NCI-H2029 treated with DMSO at 0.1 percent for 48 hours (cell line): ENCODE data around the gene KRT77.
"Not testable (repeated sequence)": the region's sequence is repeated elsewhere in the genome, so short reads cannot be mapped to it uniquely, and the experiment has no call there.

Source experiments
- DNase-seq: peaks from one replicate; lab custom pipeline; 2025; lab: John Stamatoyannopoulos, UW

Gene KRT77

DNA sequence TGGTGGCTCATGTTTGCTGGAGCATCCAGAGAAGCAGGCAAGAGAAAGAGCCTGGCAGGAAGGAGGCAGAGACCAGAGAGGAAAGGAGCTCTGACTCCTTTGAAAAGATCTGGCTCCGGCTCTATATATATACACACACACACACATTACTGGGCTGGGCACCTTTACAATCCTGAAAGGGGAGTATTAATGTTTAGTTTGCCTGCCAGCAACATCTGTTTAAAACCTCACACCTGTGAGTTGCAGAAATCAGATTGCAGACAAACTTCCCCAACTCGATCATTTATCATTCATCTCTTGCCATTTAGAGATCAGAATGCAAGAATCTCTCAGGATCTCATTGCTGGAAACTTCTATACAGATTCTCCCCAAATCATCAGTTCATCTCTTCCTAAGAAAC is at the start of gene KRT77:
TSS of gene KRT77 (minus strand) at position 101 of the 400 bp plus-strand sequence. CDS start at position 11, 90 bp downstream.
- DNase-seq: no peak

- DNase-seq: no peak
These were observed 49.2 kb upstream of the KRT77 start for GRCh38 chr12:52752516-52752915.

GRCh38 chr12:52751795-52752194 is 48.5 kb upstream of the KRT77 start:
- DNase-seq: no peak

- not testable (repeated sequence) for DNase-seq
These were observed 47.2 kb upstream of the KRT77 start for GRCh38 chr12:52750532-52750931.

GRCh38 chr12:52749827-52750226 is 46.5 kb upstream of the KRT77 start:
- no peak for DNase-seq

DNA sequence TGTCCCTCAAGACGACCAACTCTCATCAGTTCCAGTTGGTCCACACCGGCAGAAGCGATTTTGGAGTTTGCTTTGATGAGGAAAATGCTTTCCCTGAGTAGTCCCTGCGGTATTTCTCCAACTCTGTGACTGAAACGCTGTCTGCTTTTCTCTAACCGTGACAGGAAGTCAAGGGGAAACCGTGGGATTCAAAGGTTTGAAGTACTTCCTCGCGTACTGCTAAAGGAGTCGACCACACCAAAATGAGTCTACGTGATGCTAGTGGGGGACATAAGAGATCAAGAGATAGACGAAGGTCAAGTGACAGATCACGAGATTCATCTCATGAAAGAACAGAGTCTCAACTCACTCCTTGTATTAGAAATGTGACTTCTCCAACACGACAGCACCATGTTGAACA is 45.3 kb upstream of the KRT77 start:
- no peak for DNase-seq

DNA sequence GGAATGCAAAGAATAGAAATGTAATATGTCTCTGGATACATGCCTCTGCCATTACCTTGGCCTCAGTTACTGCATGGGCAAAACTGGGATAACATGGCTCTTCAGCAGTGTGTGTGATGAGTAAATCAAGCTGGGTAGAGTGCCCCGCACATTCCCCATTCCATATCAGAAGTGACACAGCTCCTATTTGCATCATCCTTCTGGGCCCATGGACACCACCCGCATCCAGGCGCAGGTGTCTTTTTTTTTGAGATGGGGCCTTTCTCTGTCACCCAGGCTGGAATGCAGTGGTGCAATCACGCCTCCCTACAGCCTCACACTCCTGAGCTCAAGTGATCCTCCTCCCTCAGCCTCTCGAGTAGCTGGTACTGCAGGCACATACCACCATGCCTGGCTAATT is 42.2 kb upstream of the KRT77 start:
- no peak for DNase-seq

DNA sequence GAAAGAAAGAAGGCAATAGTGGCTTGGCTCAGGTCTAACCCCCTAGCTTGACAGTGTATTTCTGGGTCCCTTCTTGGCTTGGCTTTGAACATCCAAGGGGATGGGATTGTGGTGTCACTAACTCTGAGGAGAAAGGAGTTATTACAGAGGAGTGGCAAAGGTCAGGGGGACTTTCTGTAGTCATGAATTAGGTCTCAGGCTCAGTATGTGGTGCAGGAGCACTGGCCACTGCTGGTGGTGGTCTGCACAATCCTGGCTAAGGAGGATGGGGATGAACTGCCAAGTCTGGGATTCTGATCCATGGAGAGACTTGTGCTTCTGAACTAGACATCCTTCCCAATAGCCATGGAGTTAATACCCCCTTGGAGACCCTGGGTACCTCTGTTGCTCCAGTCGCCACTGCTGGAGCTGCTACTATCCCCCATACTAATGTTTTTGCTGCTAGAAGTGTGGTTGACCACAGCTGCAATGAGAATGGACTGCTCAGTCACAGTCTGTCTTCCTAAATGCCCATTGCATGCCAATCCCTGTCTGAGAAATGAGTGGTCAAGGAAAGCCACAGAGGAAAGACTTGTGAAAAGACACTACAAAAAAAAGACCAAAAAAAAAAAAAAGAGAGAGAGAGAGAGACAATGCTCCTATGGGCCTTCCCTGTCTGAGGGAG is 41.3 kb upstream of the KRT77 start:
- DNase-seq: no peak

GRCh38 chr12:52742822-52743457 is 39.6 kb upstream of the KRT77 start:
- no peak for DNase-seq

GRCh38 chr12:52742196-52742580 is 38.9 kb upstream of the KRT77 start:
- DNase-seq: no peak

DNA sequence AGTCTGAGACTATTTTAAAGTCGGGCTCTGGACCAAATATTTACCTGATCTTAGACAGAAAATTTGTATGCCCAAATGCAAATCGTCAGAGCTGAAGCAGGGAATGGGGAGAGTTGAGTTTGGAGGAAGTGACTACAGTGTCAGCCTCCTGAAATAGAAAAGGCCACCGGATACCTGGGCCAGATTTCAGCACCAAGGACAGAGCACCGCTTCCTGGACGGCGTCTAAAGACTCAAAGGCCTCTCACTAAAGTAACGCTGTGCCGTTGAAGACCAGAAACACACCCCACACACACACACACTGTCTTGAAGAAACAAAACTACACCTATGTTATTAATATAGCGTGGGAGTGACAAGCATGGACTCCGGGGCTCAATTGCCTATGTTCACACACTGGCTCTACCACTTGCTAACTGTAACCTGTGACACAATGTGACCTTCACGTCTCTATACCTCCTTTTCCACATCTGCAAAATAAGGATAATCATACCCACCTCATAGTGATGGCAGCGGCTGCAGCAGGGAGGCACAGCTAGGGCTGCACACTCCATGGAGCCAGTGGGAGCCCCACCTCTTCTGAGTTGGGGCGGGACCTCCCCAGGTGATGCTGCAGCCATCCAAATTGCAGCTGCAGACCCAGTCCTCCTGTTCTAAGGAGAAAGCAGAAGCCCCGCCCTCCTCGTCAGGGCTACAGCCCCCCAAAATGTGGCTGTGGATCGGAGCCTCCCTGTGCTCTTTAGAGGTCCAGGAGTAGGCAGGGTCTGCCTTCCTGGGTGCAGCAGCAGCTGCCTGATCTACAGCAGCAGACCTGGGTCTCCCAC is 38.3 kb upstream of the KRT77 start:
- no peak for DNase-seq

GRCh38 chr12:52740584-52740983 is 37.3 kb upstream of the KRT77 start:
- peak; percentile 84 for DNase-seq

DNA sequence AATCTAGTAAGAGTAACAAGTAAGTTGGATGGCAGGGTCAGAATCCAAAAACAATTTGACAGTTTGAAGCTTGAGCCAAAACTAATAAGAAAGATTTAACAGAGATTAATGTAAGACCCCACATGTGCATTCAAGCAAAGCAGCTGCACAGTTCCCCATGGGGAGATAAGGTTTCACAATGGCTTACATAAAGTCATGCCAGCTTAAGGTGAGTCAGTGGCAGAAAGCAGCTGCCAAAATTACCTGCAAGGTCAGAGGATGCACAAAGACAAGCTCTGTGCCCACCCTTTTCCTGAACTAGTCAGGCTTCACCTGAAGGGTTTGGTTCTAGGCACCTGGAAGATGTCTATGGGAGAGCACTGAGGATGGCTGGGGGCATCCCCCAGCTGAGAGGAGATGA is 36.6 kb upstream of the KRT77 start:
- DNase-seq: no peak

DNA sequence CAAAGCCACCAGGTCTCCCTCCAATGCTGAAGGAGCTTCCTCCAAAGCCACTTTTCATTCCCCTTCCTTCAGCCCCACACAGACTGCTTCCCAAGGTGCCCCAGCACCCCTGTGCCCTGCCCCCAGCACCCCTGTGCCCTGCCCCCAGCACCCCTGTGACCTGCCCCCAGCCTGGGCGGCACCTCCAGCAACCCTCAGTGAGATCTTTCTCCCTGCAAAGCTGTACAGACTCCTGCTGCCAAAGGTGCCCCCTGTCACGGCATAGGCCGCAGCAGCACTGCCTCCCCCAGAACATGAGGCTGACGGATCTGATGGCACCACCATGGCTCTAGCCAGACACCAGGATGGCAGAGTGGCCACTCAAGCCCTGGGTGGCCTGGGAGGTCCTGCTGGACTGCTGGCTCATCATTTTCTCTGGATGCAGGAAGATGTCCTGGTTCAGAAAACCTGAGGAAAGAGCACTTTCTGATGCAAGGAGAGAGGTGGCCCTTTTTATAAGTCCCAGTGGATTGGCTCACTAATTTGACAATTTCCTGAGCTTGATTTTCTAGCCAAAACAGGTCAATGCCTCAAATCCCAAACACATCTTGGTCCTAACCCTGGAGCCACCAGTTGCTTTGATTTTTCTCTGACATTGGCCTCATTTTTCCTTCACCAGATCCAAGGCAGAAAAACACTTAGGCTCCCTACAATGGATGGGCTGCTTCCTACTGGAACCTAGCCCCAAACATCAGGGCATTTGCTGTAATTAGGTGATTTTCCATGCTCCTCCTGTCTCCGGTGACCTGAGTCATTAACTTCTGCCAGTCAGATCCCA is 32.7 kb upstream of the KRT77 start:
- no peak for DNase-seq

- DNase-seq: no peak
These were observed 31.8 kb upstream of the KRT77 start for GRCh38 chr12:52735106-52735505.

DNA sequence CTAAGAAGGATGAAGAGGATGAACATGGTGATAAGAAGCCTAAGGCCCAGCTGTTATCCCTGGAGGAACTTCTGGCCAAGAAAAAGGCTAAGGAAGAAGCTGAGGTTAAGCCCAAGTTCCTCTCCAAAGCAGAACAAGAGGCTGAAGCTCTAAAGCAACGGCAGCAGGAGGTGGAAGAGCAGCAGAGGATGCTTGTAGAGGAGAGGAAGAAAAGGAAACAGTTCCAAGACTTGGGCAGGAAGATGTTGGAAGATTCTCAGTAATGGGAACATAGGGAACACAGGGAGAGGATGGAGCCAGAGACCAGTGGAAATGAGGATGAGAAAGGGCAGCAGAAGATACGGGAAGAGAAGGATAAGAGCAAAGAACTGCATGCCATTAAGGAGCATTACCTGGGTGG is 27.5 kb upstream of the KRT77 start:
- no peak for DNase-seq

DNA sequence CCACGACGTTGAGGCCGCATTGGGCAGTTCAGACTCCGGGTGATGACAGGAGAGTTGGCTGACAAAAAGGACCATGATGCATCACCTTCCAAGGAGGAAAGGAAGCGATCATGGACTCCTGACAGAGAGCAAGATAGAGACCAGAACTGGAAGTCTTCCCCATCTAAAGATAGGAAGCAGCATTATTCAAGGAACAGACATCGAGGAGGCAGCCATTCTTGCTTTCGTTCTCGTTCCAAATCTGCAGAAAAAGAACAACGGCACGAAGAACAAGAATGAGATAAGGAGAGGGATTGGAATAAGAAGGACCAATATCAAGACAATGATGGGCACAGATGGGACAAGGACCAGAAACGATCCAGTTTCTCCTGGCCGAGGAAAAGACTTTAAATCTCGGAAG is 27.1 kb upstream of the KRT77 start:
- no peak for DNase-seq

DNA sequence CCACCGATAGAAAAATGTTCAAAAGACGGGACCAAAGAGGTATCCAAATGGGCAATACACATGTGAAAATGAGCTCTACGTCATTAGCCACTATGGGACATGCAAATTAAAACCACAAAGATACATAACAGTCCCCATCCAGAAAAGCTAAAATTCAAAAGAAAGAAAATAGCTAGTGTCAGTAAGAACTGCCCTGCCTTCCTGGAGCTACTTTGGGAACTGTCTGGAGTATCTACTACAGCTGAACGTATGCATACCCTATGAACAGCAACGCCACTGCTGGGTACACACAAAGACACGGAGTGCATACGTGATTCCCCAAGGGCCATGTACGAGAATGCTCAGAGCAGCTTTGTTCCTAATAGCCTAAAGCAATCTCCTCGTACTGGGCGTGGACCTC is 25.8 kb upstream of the KRT77 start:
- no peak for DNase-seq

- no peak for DNase-seq
These were observed 25.1 kb upstream of the KRT77 start for GRCh38 chr12:52728374-52728773.

DNA sequence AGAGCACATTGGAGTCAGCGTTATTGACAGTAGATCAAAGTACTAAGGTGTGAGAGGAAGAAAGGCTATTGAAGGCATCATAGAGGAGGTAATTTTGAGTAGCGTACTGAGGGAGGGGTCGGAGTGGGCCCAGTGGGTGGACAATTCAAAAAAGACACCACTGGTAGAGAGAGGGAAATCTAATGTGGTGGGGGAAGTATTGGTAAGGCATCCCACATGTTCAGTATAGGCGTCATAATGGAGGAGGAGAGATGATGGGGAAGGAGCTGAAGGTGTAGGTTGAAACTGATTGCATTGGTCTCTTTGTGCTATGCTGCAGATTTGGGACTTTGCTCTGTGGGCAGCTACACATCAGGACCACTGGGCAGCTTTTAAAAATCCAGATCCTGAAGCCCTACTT is 23.7 kb upstream of the KRT77 start:
- no peak for DNase-seq

DNA sequence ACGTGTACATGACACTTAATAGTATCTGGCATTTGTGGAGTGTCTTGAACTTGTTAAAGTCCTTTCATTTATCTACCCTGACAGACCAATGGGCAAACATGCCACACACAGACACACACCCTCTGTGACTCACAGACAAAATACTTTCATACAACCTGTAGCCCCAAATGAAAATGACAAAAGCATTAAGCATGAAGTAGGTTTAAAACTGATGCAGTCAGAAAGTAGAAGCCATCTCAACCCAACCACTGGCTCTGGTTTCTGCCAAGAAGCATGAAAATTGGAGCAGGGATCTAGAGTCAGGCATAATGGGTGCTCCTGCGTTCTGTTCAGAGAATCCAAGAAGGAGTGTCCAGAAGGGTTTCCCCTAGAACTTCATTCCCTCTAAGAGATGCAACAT is 23.1 kb upstream of the KRT77 start:
- no peak for DNase-seq

- no peak for DNase-seq
These were observed 21.1 kb upstream of the KRT77 start for GRCh38 chr12:52724384-52724783.
